Colon (tissue), 2 donors: ENCODE results near the gene NDUFS2.
"Not testable (repeated sequence)": the region's sequence is repeated elsewhere in the genome, so short reads cannot be mapped to it uniquely, and the experiment has no call there.

Source experiments
- FAIRE-seq: peaks from 2 replicates; lab custom pipeline; 2012; peaks lifted over from hg19 to GRCh38; lab: Jason Lieb, UNC
- donor health status: control.
- donor health status: control.

NDUFS2 gene

DNA sequence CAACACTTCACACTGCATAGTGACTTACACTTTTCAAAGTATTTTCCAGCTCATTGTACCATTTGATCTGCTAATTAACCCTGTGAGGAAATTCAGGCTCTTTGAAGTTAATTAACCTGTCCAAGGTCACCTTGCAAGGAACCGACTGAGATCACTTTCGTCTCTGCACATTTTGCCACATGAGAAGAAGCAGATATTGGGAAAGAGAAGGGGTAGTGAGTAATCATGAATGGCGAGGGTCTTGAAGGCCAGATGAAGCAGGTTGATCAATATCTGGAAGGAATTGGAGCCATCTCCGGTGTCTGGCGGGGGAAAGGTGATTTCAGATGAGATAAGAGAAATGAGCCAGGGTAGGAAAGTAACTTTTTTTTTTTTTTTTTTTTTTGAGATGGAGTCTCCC, 17.8 kb downstream of the NDUFS2 start:
- FAIRE-seq: no peak

DNA sequence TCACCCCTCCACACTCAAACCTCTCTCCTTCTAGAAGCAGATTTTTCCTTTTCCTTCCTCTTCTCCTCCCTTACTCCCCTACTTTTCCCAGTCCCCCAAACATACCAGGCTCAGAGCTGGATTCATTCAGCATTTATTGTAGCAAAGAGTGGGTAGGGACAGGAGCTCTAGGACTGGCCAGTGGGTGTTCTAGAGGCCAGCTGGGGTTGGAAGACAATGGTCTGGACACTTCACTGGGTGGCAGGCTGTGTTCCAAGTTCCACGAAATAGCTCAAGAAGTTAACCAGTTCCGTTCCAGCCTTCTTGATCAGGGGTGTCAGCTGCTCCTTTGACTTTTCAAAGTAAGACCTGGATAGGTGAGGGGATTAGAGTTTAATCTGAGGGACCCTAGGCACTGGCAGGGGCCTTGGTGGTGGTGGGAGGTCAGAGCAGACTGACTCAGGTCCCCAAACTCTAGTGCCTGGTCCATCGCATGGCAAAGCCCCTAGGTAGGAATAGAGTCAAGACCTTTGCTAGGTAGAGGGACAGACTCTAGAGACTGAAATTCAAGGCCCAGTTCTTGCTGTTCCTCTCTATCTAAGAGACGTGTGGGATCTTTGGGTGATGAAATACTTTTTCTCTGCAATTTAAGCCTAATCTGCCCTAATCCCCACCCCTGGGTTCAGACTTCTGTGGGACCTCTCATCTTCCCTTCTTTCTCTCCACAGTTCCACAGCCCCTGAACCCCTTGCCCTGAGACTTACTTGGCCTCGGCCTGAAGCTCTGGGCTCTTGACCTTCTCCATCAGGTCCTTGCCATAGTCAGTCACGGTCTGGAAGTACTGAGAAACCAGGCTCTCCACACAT, 20.2 kb downstream of the NDUFS2 start:
- FAIRE-seq: no peak

DNA sequence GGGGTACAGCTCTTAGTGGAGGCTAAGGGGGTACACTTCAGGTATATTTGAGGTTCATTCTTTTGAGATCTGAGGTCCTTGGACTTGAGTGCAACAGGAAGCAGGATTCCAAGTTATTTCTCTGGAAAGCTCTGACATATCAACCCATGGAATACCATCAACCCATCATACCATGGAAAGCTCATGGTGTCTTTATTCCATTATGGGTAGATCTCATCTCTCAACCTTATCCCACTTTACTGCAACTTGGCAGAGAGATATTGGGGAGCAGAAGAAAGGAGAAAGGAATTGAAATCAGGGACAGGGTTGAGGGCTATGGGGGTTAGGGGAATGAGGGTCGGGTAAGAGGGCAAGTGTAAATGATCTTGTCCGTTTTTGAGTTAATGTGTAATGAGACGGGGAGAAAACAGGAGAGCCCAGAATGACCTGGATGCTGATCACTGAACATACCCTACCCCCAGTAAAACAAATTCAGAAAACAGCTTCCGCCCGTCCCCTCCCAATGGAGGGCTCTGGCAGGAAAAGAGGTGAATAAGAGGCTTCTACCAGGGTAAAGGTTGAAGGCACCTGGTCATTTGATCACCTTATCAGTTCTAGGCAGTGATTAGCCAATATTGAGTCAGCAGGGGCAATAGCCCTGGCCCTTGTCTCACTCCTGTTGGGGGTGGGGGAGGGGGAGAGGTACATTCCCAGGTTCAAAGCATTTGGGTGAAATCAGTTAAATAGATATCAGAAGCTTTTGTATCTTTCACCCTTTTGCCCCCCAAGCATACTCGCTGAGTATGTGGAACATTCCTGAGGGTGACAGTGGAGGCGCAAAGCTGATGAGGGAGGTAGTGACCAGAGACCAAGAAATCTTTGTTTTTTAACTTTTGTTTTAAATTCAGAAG, 21.9 kb downstream of the NDUFS2 start:
- FAIRE-seq: no peak

DNA sequence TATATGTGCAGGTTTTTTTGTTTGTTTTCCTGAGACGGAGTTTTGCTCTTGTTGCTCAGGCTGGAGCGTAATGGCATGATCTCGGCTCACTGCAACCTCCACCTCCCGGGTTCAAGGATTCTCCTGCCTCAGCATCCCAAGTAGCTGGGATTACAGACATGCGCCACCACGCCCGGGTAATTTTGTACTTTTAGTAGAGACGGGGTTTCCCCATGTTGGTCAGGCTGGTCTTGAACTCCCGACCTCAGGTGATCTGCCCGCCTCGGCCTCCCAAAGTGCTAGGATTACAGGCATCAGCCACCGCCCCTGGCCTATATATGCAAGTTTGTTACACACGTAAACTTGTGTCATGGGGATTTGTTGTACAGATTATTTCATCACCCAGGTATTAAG, 22.5 kb downstream of the NDUFS2 start:
- not testable (repeated sequence) for FAIRE-seq

DNA sequence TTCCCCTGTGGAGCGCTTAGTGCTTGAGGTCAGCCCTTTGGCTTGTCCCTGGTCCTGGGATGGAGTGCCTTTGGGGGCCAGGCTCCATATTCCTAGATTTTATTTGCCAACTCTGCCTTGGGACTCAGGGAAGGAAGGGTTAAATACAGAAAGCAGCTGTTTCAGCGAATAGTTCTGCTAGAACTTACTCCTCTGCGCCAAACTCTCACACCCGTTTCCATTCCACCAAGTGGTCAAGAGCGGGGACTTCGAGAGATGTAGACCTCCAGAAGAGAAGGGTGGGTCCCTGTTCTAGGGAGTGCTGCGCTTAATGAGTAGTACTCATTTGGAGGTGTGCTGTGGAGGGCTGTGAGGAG, 23.0 kb downstream of the NDUFS2 start:
- FAIRE-seq: no peak

DNA sequence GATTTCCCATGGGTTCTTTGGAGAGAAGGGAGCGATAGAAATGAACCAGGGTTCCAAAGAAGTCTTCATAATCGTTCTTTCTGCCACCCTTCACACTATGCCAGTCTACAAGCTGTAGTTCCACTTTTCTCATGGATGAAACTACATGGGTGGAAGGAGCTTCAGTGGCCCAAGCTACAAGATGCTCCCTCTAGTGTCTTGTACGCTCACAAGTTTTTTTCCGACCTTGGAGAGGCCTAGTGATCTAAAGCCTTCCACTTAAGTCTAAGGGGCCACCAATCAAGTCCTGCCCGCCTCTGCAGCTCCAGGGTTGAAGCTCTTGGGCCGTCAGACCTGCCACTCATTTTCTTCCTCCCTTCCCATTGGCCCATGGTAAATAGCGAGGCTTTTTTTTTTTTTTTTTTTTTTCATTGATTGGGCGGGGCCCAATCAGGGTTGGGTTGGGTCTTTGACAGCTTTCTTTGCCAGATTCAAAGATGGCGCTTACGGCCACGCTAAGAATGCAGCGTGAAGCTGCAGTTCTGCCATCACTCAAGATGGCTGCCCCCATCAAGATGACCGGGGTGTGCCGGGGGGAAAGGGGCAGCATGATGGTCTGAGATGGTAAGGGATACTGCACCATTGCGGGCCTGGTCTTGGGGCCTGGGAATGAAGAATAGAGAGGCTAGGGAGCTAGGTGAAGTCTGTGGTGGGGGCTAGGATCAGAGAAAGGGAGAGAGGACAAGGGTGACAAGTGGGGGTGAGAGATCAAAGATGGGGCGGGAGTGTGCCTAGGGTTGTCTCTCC, 23.6 kb downstream of the NDUFS2 start, which contains the start of gene TOMM40L:
TOMM40L (plus strand) TSS at position 527 of the 786 bp plus-strand sequence. CDS start 430 bp downstream, outside the sequence.
- FAIRE-seq: peak; percentile 92

DNA sequence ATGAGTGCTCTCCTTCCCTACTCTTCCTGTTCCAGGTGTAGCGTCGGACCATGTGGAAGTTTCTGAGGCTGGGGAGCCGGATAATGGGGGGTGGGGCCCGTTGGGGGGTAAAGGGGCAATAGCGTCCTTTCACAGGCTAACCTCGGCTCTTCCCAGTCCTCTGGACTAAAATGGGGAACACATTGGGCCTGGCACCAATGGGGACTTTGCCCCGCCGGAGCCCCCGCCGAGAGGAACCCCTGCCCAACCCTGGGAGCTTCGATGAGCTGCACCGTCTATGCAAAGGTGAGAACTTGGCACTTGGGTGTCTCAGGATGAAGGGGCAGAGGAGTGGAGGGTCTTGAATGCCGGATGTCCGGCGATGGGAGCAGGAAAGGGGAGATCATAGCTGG, 24.1 kb downstream of the NDUFS2 start:
- no peak for FAIRE-seq

DNA sequence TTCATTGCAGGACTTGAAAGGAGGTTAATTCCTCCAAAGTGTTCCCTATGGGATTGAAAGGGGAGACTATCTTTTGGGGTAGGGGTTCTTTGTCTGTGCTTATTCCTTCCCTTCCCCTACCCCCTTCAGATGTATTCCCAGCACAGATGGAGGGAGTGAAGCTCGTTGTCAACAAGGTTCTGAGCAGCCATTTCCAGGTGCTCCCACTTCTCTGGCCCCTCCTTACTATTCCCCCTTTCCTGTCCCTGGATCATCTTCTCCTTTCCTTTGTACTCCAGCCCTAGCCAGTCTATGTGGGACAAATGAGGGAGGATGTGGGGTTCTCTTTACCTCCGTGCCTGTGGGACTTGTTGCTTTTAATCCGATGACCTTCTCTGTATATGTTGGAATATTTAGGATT, 24.6 kb downstream of the NDUFS2 start:
- no peak for FAIRE-seq

DNA sequence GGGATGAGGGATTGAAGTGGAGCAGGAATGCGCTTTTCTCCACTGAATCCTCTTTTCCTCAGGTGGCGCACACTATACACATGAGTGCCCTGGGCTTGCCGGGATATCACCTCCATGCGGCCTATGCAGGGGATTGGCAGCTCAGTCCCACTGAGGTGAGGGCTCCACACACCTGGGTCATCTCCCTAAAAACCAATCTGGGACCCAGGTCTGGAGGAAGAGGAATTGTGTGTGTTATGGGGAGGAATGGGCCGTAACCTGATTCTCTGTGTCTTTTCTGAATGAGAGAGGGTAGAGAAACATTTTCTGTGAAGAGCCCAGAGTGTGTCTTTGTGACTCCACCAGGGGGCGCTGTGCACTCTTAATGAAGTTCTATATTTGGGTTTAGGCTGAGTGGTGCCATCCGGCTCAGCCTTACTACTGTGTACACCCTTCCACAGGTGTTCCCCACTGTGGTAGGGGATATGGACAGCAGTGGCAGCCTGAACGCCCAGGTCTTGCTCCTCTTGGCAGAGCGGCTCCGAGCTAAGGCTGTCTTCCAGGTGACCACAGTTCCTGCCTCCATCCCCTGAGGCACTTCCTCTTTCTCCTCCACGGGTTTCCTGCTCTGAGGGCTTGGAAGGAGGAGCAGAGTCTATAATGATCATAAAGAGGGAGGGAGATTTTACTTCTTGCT, 25.2 kb downstream of the NDUFS2 start:
- no peak for FAIRE-seq

DNA sequence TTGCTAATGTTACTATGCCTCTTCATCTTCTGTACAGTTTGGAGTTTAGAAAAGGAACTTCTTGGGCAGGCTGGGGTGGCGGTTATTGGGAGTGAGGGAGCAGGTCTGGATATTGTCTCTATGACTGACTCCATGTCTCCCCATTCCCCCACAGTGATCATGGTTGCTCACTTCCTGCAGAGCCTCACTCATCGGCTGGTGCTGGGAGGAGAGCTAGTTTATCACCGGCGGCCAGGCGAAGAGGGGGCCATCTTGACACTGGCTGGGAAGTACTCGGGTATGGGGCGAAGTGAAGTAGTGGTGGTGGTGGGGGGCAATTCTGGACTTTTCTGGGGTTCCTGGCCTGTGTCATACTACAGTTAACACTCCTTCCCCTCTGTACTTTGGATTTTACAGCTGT, 25.9 kb downstream of the NDUFS2 start:
- no peak for FAIRE-seq

DNA sequence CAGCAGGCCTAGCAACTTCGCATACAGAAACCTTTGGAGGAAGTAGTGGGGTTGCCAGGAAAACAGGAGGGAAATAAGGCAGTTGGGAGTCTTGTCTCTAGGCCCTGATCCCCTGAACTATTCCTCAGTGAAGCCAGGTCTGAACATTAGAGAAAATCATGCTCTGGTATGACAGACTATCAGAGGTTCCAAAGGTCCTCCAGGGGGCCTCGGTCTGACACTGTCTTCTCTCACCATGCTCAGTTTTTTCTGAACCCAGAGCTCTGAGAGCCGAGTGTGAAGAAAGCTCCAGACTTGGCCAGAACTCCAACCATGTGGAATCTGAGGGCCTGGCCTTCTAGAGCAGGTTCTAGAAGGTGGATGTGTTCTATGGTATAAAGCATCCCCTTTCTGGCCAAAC, 27.7 kb downstream of the NDUFS2 start:
- no peak for FAIRE-seq

DNA sequence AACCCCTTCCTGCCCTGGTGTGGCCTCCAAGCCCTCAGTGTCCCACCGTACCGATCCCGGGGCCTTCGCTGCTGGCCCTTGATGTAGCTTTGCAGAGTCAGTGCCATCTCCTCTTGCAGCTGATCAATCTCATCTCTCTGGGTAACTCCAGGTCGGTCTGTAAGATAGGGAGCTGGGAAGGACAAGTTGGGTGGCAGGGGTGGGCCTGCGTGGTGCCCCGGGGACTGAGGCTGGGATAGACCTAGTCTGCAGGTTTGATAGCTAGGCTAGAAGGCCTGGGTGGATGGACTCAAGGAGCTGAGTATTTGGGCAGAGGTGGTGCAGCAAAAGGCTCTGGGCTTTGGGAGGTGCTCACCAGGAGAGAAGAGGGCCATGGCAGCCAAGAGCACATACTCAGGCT, 28.6 kb downstream of the NDUFS2 start:
- no peak for FAIRE-seq

DNA sequence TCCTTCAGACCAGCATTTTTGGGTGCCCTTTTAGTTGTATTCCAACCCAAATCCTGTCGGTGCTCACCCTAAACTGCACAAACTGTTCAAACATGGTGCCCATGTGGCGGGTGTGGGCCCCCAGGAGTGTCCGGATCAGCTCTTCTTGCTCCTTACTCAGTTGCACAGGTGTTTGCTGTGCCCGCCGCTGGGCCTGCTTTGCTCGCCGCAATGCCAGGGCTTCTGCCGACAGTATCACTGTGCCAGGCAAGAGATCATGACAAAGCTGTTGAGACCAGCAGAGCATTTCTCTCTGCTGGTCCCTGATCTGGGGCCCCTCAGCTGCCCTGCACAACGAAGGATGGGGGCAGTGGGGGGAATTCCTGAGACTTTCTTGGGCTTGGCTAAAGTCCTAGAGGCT, 30.9 kb downstream of the NDUFS2 start:
- FAIRE-seq: no peak

DNA sequence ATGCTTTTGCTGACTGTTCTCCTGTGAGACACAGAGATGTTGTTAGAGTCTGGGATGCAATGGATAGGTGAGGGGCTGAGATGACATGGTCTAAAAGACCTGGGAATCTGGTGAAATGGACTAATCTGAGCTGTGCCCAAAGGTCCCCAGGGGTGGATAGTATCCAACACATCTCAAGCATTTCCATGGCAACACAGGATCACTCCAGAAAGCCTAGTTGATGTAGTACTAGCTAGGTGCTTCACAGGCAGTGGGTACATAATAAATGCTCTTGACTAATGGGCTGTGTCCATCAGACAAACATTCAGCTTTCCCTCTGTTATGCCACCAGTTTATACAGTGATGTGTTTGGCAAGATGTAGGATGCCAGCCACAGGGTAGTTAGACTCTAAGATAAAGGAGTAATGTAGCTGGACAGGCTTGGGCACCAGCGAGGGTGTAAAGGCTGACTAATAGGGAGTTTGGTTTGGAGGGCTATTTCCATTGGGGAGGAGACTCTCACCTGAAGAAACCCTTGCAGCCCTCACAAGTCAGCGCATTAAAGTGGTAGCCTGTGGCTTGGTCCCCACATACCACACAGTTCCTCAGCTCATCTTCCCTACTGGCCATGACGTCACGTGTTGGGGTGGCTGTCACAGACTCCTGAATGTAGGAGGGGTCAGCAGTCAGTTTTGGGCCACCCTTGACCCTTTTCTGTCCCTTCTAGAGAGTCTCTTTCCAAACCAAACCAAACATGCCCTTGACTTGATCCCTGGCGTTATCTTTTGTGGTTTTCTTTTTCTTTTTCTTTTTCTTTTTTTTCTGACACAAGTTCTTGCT, 34.0 kb downstream of the NDUFS2 start:
- no peak for FAIRE-seq

DNA sequence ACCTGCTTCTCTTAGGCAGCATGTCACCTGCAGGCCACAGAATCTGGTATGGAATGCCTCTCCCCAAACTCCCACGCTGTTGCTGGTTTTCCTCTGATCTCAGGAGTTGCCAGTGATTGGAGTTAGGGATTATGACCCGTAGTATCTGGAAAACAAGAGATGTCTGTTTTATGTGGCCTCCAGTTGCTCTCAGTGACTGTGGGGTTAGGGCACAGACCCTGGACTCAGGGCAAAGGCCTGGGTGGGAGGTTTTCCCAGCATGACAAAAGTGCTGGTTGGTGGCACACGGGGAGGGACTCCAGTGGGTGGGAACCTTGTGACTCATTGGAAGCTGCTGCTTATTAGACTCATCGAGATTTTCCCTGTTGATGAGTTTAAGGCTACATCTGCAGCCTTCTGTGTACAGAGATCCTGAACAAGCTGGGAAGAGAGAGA, 35.9 kb downstream of the NDUFS2 start, which contains the start of gene NR1I3:
NR1I3 (minus strand) TSS at position 165 of the 435 bp plus-strand sequence. CDS start 1,638 bp downstream, outside the sequence.
- no peak for FAIRE-seq

DNA sequence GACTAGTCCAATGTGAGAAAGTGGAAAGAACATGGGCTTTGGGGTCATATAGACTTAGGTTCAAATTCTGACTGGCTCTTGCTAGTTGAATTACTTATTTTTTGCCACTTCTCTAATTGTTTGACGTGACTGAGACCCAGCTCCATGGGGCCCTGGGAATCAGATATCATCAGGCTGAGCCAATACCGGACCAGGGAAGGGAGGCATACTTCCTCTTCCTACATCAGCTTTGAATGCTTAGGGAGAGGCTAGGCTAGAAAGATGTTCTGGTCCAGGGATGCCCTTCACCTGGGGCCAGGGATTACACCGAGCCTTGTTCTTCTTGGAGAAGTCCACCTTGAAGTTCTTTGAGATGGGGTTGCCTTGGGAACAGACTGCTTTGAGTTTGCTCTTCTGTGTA, 39.5 kb downstream of the NDUFS2 start:
- no peak for FAIRE-seq

DNA sequence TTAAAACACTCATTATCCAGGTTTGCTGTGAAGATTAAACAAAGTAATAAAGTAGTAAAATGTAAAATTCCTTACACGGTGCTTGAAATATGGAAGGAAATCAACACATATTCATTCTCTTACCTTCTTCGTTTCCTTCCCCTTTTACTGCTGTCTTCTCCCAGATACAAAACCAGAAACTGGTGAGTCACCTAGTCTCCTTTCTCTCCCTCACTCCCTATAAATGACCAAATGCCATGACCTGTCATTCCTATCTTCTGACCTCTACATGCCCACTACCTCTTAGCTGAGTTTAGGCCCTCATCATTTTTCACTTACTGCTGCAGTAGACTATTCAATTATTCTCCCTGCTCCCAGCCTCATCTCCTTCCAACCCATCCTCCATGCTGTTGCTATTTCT, 40.1 kb downstream of the NDUFS2 start:
- FAIRE-seq: no peak

DNA sequence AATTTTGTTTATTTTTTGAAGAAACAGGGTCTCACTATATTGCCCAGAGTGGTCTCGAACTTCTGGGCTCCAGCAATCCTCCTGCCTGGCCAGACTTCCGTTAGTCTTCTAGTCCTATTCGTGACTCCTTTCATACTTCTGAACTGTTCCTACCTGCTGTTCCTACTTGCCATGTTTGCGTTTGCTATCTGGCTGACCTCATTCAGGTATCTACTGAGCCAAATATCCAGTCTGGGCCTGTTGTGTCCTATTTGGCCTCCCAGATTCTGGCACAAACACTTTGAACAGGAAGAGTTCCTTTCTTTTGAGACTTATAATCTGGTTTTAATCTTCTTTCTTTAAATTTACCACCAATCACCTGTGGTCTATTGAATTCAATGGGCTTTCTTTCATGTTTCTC, 42.7 kb downstream of the NDUFS2 start:
- no peak for FAIRE-seq

DNA sequence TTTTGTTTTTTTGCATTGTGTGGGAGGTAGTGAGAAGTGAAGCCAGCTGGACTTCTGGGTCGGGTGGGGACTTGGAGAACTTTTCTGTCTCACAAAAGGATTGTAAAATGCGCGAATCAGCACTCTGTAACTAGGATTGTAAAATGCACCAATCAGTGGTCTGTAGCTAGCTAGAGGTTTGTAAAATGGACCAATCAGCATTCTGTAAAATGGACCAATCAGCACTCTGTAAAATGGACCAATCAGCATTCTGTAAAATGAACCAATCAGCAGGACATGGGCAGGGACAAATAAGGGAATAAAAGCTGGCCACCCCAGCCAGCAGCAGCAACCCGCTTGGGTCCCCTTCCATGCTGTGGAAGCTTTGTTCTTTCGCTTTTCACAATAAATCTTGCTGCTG, 47.9 kb downstream of the NDUFS2 start:
- not testable (repeated sequence) for FAIRE-seq

DNA sequence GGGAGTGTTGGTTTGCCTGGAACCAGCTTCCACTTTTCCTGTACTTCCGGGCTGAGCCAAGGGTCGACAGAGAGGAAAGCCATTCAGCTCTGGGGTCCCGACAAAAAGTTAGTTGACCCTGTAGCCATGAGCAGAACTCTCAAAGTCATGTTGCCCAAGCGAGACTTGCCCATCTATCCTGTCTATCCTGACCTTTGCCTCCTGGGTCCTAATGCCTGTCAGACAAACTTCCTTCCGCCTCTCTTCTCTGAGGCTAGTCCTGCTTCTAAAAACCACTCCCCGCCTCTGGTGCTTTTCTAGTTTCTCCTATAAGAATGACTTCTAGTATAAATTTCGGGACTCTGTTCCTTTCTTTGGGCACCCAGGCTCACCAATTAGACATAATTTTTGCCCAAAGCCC, 48.7 kb downstream of the NDUFS2 start:
- FAIRE-seq: no peak

DNA sequence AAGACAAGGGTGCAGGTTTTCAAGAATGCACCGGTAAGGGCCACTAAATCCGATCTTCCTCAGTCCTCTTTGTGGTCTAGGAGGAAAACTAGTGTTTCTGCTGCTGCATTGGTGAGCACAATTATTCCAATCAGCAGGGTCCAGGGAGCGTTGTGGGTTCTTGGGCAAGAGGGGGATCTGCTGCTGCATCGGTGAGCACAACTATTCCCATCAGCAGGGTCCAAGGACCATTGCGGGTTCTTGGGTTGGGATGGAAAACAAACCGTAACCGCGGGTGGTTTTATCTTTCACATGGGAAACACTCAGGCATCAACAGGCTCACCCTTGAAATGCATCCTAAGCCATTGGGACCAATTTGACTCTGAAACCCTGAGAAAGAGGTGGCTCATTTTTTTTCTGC, 49.4 kb downstream of the NDUFS2 start:
- FAIRE-seq: no peak
